ENCODE data around the gene AUTS2. TPM values are rescaled to one million over a fixed set of nuclear protein-coding genes. Genes with fewer than 3 reads are reported as not detected.

AUTS2 gene
- total and polyA plus RNA-seq, 2 donors (not counting 1 experiment from before 2014, with no cell fraction given): 0.60 to 9.1 TPM

DNA sequence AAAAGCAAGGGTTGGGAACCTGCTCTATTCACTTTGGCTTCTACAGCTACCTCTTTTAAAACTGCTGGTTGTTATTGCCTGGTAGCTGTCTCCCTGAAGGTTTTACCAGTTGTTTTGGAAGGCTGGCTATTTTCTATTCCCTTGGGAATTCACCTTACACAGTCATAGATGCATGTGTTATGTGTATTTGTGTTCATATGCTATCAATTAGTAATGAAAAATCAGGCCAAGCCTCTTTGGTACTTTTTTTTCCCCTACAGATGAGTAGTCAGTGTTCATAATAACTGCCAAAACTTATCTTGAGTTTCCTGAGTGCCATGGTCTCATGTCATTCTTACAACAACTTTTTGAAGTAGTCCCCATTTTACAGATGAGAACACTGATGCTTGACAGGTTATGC lies 795.7 kb downstream of the AUTS2 start:
- H3K27ac ChIP-seq (ENCODE audit: insufficient read depth, low read length): no peak overlapping the region
- no peaks in the 10 kb centered on the region for H3K79me2 ChIP-seq (ENCODE audit: control insufficient read depth, insufficient read depth, low read length)
- no peak overlapping the region for H3K4me3 ChIP-seq (replicated peaks in 1 of 4; ENCODE audit: control extremely low read depth in 1 of 4, insufficient read depth in 1 of 4, low read depth in 3 of 4, low read length in 4 of 4)
- TF ChIP-seq EZH2 (IDR thresholded peaks at IDR 0.05; ENCODE audit: low read length, missing control alignments): no peak
- TF ChIP-seq, protein P1, sequence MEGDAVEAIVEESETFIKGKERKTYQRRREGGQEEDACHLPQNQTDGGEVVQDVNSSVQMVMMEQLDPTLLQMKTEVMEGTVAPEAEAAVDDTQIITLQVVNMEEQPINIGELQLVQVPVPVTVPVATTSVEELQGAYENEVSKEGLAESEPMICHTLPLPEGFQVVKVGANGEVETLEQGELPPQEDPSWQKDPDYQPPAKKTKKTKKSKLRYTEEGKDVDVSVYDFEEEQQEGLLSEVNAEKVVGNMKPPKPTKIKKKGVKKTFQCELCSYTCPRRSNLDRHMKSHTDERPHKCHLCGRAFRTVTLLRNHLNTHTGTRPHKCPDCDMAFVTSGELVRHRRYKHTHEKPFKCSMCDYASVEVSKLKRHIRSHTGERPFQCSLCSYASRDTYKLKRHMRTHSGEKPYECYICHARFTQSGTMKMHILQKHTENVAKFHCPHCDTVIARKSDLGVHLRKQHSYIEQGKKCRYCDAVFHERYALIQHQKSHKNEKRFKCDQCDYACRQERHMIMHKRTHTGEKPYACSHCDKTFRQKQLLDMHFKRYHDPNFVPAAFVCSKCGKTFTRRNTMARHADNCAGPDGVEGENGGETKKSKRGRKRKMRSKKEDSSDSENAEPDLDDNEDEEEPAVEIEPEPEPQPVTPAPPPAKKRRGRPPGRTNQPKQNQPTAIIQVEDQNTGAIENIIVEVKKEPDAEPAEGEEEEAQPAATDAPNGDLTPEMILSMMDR (conservative IDR thresholded peaks at IDR 0.05 in 1 of 2, IDR thresholded peaks at IDR 0.05 in 1 of 2; ENCODE audit: low read depth in 1 of 2, low read length in 2 of 2): no peak
- no peaks in the 10 kb centered on the region for H3K27me3 ChIP-seq (ENCODE audit: control insufficient read depth, insufficient read depth, low read length)
- no peak for DNase-seq (ENCODE audit: low read depth in 2 of 2)
- no peaks in the 10 kb centered on the region for H4K20me1 ChIP-seq (ENCODE audit: control insufficient read depth, extremely low read depth, insufficient read depth, low read length)
- no peaks in the 10 kb centered on the region for H3K36me3 ChIP-seq (ENCODE audit: control insufficient read depth, insufficient read depth, low read length)
- no peak overlapping the region for H3K9ac ChIP-seq (ENCODE audit: insufficient read depth, low read length)
- no peaks in the 10 kb centered on the region for H3K9me3 ChIP-seq (ENCODE audit: control insufficient read depth, insufficient read depth, low read depth, low read length)
- H2AFZ ChIP-seq (ENCODE audit: low read length): no peak overlapping the region
- H3K4me2 ChIP-seq (ENCODE audit: extremely low read depth, insufficient read depth, low read length): no peak overlapping the region
- H3K4me1 ChIP-seq (ENCODE audit: control insufficient read depth, extremely low read depth, insufficient read depth, low read length): no peaks in the 10 kb centered on the region

- TF ChIP-seq, protein P1 (conservative IDR thresholded peaks at IDR 0.05 in 1 of 2, IDR thresholded peaks at IDR 0.05 in 1 of 2; ENCODE audit: low read depth in 1 of 2, low read length in 2 of 2): no peak
- TF ChIP-seq EZH2 (IDR thresholded peaks at IDR 0.05; ENCODE audit: low read length, missing control alignments): no peak
- no peaks in the 10 kb centered on the region for H4K20me1 ChIP-seq (ENCODE audit: control insufficient read depth, extremely low read depth, insufficient read depth, low read length)
- H3K4me3 ChIP-seq (replicated peaks in 1 of 4; ENCODE audit: control extremely low read depth in 1 of 4, insufficient read depth in 1 of 4, low read depth in 3 of 4, low read length in 4 of 4): no peak overlapping the region
- H3K4me1 ChIP-seq (ENCODE audit: control insufficient read depth, extremely low read depth, insufficient read depth, low read length): no peaks in the 10 kb centered on the region
- H3K27me3 ChIP-seq (ENCODE audit: control insufficient read depth, insufficient read depth, low read length): no peaks in the 10 kb centered on the region
- no peaks in the 10 kb centered on the region for H3K79me2 ChIP-seq (ENCODE audit: control insufficient read depth, insufficient read depth, low read length)
- no peak for DNase-seq (ENCODE audit: low read depth in 2 of 2)
- no peak overlapping the region for H3K4me2 ChIP-seq (ENCODE audit: extremely low read depth, insufficient read depth, low read length)
- H3K9me3 ChIP-seq (ENCODE audit: control insufficient read depth, insufficient read depth, low read depth, low read length): no peaks in the 10 kb centered on the region
- H2AFZ ChIP-seq (ENCODE audit: low read length): no peak overlapping the region
- H3K36me3 ChIP-seq (ENCODE audit: control insufficient read depth, insufficient read depth, low read length): no peaks in the 10 kb centered on the region
- H3K27ac ChIP-seq (ENCODE audit: insufficient read depth, low read length): no peak overlapping the region
- H3K9ac ChIP-seq (ENCODE audit: insufficient read depth, low read length): no peak overlapping the region
These were observed 802.6 kb downstream of the AUTS2 start for GRCh38 chr7:70400829-70401380.

GRCh38 chr7:70402069-70402468 lies 803.8 kb downstream of the AUTS2 start:
- no peak for DNase-seq (ENCODE audit: low read depth in 2 of 2)
- Histone ChIP-seq H4K20me1 (ENCODE audit: control insufficient read depth, extremely low read depth, insufficient read depth, low read length) (no peaks in the 10 kb centered on the region), H3K4me1 (ENCODE audit: control insufficient read depth, extremely low read depth, insufficient read depth, low read length) (no peaks in the 10 kb centered on the region), H3K27me3 (ENCODE audit: control insufficient read depth, insufficient read depth, low read length) (no peaks in the 10 kb centered on the region), H3K9me3 (ENCODE audit: control insufficient read depth, insufficient read depth, low read depth, low read length) (no peaks in the 10 kb centered on the region), H3K9ac (ENCODE audit: insufficient read depth, low read length) (no peak overlapping the region), H3K79me2 (ENCODE audit: control insufficient read depth, insufficient read depth, low read length) (no peaks in the 10 kb centered on the region), H3K4me2 (ENCODE audit: extremely low read depth, insufficient read depth, low read length) (no peak overlapping the region), H3K36me3 (ENCODE audit: control insufficient read depth, insufficient read depth, low read length) (no peaks in the 10 kb centered on the region), H2AFZ (ENCODE audit: low read length) (no peak overlapping the region), H3K4me3 (replicated peaks in 1 of 4; ENCODE audit: control extremely low read depth in 1 of 4, insufficient read depth in 1 of 4, low read depth in 3 of 4, low read length in 4 of 4) (no peak overlapping the region), H3K27ac (ENCODE audit: insufficient read depth, low read length) (no peak overlapping the region)
- TF ChIP-seq, protein P1 (conservative IDR thresholded peaks at IDR 0.05 in 1 of 2, IDR thresholded peaks at IDR 0.05 in 1 of 2; ENCODE audit: low read depth in 1 of 2, low read length in 2 of 2): no peak
- TF ChIP-seq EZH2 (IDR thresholded peaks at IDR 0.05; ENCODE audit: low read length, missing control alignments): no peak
